Measurements from ENCODE around the gene KIF7. TPM values are rescaled to one million over a fixed set of nuclear protein-coding genes. Genes with fewer than 3 reads are reported as not detected.

The KIF7 gene
- total and polyA plus RNA-seq, 8 donors: 2.4 to 16.7 (median 13.2) TPM

DNA sequence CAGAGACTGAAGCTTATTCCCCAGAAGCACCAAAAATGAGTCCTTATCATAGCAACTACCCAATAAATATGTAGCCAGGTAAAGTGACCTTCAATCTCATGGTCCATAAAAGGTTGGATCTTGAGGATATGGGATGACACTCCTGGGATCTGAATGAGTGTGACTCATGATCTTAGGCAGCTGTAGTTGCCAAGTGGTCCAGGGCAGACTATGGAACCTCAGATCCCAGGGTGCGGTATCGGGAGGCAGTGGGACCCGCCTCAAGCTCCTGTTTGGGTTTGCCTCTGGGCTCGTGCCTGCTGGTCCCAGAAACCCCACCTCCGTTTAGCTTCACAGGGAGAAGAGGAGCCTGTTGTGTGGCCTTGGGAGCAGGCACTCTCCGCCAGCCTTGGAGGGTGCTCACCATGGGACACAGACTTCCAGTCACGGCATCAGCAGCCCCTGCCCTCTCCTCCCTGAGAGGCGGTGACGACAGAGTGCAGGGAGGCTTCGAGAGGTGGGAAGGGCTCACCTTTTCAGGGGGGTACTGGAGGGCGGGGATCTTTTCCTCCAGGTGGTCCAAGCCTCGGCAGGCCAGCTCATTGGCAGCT, 15.8 kb upstream of the KIF7 start:
- Histone ChIP-seq H3K9me3 (no peaks in the 10 kb centered on the region), H3K36me3 (no peaks in the 10 kb centered on the region), H3K27me3 (no peaks in the 10 kb centered on the region), H3K4me1 (no peaks in the 10 kb centered on the region), H3K27ac (no peak overlapping the region), H3K4me3 (no peak overlapping the region)
- no peak for TF ChIP-seq CTCF (IDR thresholded peaks at IDR 0.05)
- no peak for ATAC-seq
- no peak for DNase-seq
- intact Hi-C loops (cut with DNase I): no loop called here

- no peaks in the 10 kb centered on the region for H3K9me3 ChIP-seq
- TF ChIP-seq CTCF (IDR thresholded peaks at IDR 0.05): no peak
- no peak for DNase-seq
- H3K4me1 ChIP-seq: peaks cover 0 to 9% of the 10 kb centered on the region in 2 donors
- no peaks in the 10 kb centered on the region for H3K36me3 ChIP-seq
- no peak overlapping the region for H3K27ac ChIP-seq
- intact Hi-C loops (cut with DNase I): no loop called here
- no peak for ATAC-seq
- H3K4me3 ChIP-seq: no peak overlapping the region
- H3K27me3 ChIP-seq: peaks cover 0 to 11% of the 10 kb centered on the region in 2 donors
Observed at GRCh38 chr15:89669941-89670340, 14.7 kb upstream of the KIF7 start.

DNA sequence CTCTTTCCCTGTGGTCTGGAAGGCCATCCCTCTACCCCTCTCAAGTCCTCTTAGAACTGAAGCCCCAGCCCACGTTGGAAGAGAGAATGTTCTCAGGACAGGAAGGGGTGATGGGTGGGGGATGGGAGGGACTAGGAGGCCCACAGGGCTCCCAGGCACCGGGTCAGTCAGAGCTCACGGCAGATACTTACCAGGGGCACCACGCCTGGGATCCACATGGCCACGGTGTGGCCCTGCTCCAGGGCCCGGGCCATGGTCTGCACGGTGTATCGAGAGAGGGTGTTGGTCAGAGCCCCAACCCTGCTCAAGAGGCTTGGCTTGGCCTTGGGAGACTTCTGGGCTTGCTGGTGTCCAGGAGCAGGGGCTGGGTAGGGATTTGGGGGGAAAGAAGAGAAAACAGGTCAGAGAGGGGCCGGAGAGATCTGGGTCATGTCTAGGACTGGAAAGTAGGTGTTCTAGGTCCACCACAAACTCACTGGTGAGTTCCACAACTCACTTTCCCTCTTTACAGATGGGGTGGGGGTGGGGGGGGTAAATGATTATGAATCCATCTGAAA, 14.1 kb upstream of the KIF7 start:
- no peaks in the 10 kb centered on the region for H3K36me3 ChIP-seq
- no peaks in the 10 kb centered on the region for H3K9me3 ChIP-seq
- peaks cover 0 to 17% of the 10 kb centered on the region in 2 donors for H3K27me3 ChIP-seq
- no peak overlapping the region for H3K27ac ChIP-seq
- no peak for DNase-seq
- intact Hi-C loops (cut with DNase I): no loop called here
- H3K4me3 ChIP-seq: no peak overlapping the region
- peaks cover 0 to 9% of the 10 kb centered on the region in 2 donors for H3K4me1 ChIP-seq
- no peak for TF ChIP-seq CTCF (IDR thresholded peaks at IDR 0.05)
- ATAC-seq: no peak

GRCh38 chr15:89668171-89668570, 12.9 kb upstream of the KIF7 start:
- H3K36me3 ChIP-seq: no peaks in the 10 kb centered on the region
- intact Hi-C loops (cut with DNase I): no loop called here
- H3K27me3 ChIP-seq: peaks cover 0 to 20% of the 10 kb centered on the region in 2 donors
- peaks cover 0 to 9% of the 10 kb centered on the region in 2 donors for H3K4me1 ChIP-seq
- no peaks in the 10 kb centered on the region for H3K9me3 ChIP-seq
- H3K4me3 ChIP-seq: no peak overlapping the region
- no peak overlapping the region for H3K27ac ChIP-seq
- DNase-seq: no peak
- TF ChIP-seq CTCF (IDR thresholded peaks at IDR 0.05): no peak
- no peak for ATAC-seq

GRCh38 chr15:89667706-89667960, 12.4 kb upstream of the KIF7 start:
- Histone ChIP-seq H3K27me3 (peaks cover 0 to 20% of the 10 kb centered on the region in 2 donors), H3K4me1 (peaks cover 2 to 9% of the 10 kb centered on the region in 2 donors), H3K36me3 (no peaks in the 10 kb centered on the region), H3K4me3 (no peak overlapping the region), H3K27ac (no peak overlapping the region), H3K9me3 (no peaks in the 10 kb centered on the region)
- TF ChIP-seq CTCF (IDR thresholded peaks at IDR 0.05): no peak
- ATAC-seq (no peak), DNase-seq (no peak)
- intact Hi-C loops (cut with DNase I): no loop called here
